D341Med (cell line): ENCODE results near the gene CRK.

Source experiments
- DNase-seq: peaks from one replicate; pipeline ENCODE4 v3.0.0; 2012; ENCODE audit warnings: low spot score

CRK gene

GRCh38 chr17:1455797-1456599 lies at the start of gene CRK:
Gene CRK, minus strand, starts transcription at chr17:1456232. Its CDS starts 115 bp downstream, at chr17:1456117.
- DNase-seq, result peak; percentile 98

DNA sequence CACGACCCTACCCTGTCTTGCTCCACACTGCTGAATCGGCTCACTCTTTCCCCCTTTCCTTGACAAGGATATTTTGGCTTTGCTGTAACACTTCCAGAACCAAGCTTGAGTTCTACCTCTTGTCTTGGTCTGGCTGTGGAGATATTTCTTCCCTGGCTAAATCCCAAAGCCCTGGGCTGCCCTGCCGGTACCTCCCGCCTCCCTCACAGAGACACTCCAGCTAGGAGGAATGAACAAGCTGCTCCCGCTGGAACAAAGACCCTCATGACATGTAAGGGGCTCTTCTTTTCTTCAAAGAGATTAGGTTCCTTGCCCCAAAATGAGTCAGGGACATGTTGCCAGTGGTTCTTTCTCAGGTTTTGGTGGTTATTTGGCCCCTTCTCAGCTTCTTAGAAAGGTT lies 49.6 kb upstream of the CRK start:
- no peak for DNase-seq

DNA sequence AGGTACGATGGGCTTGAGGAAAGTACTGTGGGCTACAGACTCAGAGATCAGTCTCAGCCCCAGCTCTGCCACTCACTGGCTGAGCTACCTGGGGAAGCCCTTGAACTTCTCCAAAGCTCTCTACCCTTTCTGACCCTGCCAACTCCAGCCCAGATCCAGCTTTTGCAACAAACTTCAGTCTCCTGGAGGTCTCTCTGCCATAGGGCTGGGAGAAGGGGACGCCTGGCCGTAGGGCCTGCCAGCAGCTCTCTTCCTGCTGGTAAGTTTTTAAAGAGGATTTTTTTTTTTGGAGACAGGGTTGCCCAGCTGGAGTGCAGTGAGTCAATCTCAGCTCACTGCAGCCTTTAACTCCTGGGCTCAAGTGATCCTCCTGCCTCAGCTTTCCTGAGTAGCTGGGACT lies 48.8 kb upstream of the CRK start:
- no peak for DNase-seq

DNA sequence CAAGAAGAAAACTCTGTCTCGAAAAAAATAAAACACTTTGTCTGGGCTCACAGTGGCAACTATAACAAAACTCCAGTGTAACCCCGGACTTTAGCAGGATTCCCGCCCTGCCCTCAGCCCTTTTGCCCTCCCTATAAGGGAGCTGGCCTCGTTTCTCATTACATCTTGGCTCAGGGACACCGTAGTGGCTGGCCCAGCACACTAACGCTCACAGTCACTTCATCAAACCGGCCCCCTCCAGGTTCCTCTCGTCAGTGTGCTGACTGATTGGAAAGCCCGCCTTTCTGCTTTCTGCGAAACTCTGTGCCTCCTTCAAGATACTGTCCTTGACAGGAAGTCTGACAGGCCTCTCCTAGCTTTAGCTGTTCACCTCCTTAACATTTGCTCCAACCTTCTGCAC lies 47.7 kb upstream of the CRK start:
- DNase-seq, result no peak

DNA sequence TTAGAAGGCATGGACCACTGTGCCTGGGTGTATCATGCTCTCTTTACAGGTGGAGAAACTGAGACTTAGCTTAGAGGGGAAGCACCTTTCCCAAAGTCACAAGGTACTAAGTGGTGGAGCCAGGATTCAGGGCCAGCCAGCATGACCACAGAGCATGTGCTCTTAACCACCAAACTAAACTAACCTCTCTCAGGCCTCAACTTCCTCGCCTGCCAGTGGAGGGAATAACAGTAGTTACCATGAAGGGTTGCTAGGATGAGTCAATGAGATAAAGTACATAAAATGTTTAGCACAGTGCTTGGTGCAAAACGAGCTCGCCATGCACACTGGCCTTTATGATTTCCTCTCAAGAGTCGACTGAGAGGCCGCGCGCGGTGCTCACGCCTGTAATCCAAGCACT lies 42.8 kb upstream of the CRK start:
- DNase-seq, result no peak

GRCh38 chr17:1498233-1498632 lies 42.2 kb upstream of the CRK start:
- DNase-seq, result no peak

- DNase-seq, result no peak
Observed at GRCh38 chr17:1497831-1498230, 41.8 kb upstream of the CRK start.

GRCh38 chr17:1496869-1497268 lies 40.8 kb upstream of the CRK start:
- no peak for DNase-seq

DNA sequence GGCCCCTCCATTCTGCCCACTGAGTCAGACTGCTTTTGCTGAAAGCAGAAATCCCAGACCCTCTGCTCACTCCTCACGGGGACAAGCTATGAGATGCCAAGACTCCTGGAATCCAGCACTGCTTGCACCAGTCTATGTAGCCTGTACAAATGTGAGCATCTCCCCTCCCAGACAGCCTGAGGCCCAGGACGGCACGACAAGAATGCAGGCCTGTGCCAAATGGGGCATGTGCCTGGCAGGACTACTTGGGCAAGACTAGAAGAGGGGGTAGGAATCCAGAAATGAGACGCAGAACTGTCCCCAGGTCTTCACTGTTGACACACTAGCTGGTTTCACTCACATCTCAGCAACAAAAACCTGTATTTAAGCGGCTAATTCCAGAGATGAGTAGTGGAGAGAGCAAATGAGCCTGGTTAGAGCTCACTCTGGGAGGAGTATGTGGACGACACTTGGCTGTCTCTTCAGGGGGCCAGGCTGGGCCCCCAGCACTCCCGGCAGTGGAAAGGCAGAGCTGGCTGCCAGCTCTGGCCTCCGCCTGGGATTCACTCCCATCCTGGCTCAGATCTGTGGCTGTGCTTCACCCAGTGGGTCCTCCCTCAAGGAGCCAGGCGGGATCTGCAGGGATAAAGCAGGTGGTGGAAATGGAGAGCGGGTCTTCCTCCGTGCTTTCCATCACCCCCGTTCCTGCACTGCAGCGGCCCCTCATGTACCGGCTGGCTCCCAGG lies 39.4 kb upstream of the CRK start:
- no peak for DNase-seq

DNA sequence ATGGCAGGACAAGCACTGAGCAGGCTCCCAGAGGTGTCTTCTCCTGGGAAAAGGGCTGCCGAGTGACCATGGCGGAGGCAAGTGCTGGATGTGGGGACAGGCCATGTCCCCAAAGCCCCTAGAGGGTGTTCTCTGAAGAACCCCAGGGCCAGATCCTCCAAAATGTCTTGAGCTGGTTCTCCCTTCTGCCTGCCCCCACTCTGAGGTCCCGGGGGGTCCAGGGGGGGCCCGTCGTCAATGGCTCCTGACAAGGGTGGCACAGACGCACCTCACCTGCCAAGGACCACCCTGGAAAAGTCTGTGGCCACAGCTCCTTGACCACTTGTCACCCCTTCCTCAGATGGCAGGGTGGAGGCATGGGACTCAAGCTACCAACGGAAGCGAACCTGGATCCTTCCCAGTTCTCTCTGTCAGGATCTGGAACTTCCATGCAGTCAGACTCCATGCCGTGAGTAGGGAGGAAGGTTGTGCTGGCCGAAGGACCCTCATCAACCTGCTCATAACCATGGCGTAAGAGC lies 38.8 kb upstream of the CRK start:
- no peak for DNase-seq

DNA sequence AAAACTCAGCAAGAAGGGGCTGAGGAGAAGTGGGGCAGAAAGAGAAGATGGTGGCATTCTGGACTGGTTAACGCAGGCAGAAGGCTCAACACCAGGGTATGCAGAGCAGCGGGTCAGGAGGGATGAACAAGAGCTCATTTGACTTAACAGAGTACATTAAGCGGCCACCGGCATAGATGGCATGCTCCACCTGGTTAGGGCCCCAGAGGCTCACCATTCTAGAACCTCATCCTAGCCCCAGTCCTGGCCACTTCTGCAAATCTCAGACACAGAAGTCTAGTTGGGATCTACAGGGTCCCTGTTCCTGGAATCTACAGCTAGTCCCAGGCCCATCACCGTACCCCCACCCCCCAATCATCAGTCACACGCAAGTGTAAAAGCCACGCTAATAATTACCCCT lies 38.2 kb upstream of the CRK start:
- no peak for DNase-seq

DNA sequence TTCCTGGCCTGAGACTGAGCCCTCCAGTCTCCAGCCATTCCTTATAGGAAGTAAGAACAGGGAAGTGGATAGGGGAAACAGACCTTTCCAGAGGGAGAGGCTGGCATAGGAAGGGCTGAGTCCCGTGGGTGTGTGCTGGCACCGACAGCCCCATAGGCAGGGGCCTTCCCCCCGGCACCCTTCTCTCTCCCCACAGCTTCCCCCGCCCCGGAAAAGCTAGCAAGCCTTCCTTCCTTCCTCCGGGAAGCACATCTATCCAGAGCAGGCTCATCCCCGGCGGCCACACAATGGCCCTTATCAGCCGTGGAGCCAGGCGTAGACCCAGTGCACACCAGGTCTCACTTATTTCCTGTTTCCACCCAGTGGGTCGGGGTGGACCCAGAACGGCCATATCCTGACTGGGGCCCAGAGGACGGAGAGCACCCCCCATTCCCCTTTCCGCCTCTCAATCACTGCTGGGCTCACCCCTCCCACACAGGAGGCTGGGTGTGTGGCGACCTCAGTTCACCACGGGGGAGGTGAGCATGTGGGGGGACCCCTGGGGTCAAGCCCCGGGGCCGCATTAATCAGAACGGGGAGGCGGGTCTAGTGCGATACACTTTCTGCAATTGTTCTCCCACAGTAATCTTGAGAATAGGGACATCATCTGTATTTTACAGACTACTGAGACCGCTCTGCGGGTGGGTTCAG lies 37.4 kb upstream of the CRK start:
- DNase-seq, result no peak

DNA sequence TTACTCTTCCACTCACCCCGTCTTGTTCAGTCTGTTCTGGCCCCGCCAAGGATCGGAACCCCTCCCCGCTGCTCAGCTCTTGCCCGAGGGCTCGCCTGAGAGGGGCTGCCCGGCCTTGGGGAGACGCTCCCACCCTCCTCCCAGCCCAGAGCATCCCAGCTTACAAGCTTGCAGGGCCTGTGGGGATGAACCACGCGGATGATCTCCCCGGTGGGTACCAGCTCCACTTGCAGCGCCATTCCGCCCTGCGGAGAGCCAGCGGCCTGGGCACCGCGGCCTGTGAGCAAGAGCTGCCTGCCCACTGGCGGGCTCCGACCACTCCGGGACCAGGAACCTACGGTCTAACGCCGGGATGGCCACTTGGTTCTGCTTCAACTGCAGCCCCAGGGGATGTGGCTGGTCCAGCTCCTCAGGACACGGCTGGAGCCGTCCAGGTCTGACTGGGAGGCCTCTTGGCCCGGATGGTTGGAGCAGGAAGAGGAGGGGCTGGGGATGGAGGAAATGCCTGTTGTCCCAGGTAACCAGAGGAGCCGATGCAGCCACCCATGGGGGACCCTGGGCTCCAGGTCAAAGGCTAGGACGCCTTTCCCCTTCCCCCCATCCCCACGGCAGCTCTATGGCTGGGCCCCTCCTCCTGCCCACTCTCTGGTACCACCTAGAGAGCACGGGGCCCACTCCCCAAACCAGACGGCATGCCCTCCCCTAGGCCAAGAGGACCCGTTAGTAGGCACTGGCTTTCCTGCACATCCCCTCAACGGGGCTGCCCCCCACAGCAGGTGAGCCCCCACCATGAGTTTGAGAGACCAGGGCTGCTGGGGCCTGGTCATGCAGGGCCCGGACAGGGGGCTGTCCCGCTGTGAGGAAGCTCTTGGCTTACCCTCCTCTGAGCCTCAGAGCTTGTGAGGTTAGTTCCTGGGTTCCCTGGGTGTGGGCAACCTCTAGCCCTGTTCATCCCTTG lies 36.5 kb upstream of the CRK start, which contains the start of gene MYO1C:
MYO1C (minus strand) TSS at position 438 of the 958 bp plus-strand sequence; CDS start at position 239, 199 bp downstream.
- DNase-seq, result no peak

- DNase-seq, result peak; percentile 83
Observed at GRCh38 chr17:1491443-1492248, 35.6 kb upstream of the CRK start.

DNA sequence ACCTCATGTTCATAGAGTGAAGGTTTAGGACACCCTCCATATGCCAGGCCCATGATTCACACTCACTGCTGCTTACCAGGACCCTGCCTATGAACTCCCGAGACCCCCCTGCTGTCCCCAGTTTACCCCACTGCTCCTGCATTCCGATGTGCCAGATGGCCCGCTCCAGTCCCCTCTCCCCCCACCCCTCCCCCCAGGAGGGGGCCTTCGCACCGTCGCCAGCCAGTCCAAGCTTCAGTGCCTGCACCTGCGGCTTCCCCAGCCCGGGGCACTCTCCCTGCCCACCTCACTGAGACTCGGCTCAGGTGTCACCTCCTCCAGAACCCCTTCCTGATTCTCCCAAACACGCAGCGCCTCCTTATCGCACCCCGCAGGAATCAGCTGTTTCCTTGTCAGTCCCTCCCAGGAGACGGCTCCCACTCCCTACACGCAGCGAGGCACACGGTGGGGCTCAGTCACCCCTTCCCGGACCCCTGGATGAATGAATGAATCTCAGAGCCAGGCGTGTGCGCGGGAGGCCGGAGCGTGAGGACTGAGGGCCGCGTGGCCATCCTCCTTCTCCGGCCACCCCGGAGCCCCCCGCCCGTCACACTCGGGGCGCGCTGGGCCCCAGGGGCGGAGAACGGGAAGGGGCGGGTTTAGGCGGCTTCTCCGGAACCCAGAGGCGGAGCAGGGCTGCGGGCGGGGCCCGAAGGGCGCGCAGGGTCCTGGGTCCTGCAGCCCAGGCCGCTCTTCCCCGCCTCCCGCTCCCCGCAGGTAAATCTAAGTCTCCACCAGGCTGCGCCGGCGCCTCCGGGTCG lies 34.8 kb upstream of the CRK start:
- DNase-seq, result peak; percentile 72

DNA sequence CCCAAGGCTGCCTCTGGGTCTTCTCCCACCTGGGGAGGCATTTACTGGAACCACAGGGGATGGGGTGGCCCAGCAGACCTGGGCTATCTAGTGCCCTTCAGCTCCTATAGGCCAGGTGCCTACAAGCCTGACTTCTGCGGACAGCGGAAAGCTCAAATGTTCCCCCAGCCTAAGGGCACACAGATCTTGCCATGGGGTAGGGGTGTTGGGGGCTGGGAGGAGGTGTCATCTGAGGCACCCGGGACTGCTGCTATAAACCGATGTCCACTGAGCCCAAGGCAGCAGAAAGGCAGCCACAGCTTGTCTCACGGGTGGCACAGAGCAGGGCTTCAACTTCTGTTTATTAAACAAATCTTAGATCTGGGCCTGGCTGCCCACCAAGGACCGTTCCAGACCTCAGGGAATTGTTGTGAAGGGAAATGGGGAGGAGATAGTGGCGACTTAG lies 32.8 kb upstream of the CRK start:
- no peak for DNase-seq

DNA sequence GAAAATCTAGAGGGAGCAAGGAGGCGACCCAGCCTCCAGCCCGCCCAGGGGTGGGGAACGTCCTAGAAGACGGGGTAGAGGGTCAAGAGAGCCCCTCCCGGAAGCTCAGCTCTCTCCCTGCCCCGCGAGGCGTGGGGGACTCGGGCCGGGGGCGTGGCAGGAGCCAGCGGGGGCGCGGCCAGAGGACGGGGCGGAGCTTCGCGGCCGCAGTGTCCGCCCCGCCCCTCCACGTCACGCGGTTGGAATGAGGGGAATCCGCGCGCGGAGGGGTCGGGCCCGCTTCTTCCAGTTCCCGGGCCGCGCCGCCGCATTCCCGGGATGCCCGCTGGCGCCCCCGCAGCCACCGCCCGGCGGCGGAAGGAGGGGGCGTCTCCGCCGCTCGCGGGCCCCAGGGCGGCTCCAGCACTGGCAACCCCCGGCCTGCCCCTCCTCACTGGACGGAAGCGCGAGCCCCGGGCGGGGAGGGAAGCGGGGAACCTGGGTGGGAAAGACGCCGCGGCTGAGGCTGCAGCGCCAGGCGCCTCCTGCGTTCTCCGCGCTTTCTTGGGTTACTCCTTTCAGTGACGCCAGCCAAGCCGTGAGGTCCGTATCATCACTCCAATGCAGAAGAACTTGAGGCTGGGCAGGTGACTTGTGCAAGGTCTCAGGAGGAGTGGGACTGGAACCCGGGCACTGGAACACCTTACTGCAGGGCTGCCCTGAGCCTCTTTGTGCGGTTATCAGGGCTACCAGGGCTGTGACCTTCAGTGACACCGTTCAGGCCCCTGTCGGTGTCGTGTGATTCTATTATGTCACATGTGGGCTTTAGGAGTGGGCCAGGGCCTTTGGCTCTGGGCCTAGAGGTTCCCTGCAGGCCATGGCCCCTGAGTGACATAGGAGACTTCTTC lies 32.1 kb upstream of the CRK start:
- peak; percentile 87 for DNase-seq
